ENCODE measurements around the gene CAND2. TPM values are rescaled to one million over a fixed set of nuclear protein-coding genes. Genes with fewer than 3 reads are reported as not detected.

The CAND2 gene
- total and polyA plus RNA-seq, 9 of the 15 experiments (the other 6 are each of a cell fraction or from before 2014, with no cell fraction given) = 0.91 to 14.9 (median 4.3) TPM

DNA sequence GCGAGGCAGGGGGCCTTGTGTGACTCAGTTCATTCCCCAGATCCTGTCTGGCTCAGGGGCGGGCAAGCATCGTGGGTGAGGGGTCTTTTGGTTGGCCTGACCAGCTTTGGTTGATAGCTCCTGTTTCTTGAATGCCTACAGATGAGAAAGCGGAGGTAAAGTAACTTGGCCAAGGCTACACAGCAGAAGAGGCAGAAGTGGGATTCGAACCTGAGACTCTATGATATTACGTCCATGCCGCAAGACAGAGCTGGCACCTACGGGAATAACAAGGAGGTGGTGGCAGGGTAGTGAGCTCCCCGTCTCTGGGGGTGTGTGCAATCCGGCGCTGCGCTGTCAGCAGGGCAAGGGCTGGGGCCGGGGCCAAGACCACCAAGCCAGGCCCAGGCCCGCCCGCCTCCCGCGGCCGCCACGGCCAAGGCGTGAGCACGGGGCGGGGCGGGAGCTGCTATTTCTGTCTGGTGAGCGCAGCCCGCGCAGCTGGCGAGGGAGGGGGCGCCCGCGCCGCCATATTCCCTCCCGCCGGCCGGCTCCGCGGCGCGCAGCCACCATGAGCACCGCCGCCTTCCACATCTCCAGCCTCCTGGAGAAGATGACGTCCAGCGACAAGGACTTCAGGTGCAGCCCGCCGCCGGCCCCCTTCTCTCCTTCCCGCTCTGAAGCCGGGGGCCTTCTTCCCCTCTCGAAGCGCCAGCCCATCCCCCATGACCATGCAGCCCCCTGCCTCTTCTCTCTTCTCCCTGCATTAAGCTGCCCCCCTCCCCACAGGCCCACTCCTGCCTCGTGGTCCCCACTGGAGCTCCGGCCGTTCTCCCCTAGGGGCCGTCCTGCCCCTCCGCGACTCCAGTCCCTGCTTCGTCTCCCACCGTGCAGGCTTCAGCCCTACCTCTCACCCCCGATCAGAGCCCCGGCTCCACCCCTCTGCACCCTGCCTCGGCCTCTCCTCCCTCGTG is at the start of gene CAND2 (continued):
- TF ChIP-seq ZNF592 (IDR thresholded peaks at IDR 0.05) (no peak), SIX5 (IDR thresholded peaks at IDR 0.05; ENCODE audit: borderline replicate concordance in 1 of 2, insufficient read depth in 1 of 2, low read depth in 1 of 2, low read length in 2 of 2) (no peak), BRF2 (IDR thresholded peaks at IDR 0.05; ENCODE audit: borderline replicate concordance, insufficient read depth, insufficient read length) (no peak), YY1 (IDR thresholded peaks at IDR 0.05; ENCODE audit: borderline replicate concordance in 1 of 3, control insufficient read depth in 1 of 3, extremely low read depth in 1 of 3, insufficient read depth in 3 of 3, insufficient read length in 1 of 3, insufficient replicate concordance in 2 of 3, low read depth in 1 of 3, low read length in 2 of 3) (peak; percentile 71 to 97 (median 94)), NFATC3 (IDR thresholded peaks at IDR 0.05) (no peak), SRSF7 (optimal IDR thresholded peaks at IDR 0.05; ENCODE audit: low read depth, low read length) (no peak), RBM22 (IDR thresholded peaks at IDR 0.05; ENCODE audit: low read depth, low read length, poor library complexity, severe bottlenecking) (no peak), E4F1 (CRISPR knock-in tag; IDR thresholded peaks at IDR 0.05; ENCODE audit: borderline replicate concordance) (no peak), NR4A1 (CRISPR knock-in tag; IDR thresholded peaks at IDR 0.05) (no peak), NR4A1 (tag; IDR thresholded peaks at IDR 0.05) (peak; percentile 83; the same call in 1 of the 2 replicates), ZBTB8A (IDR thresholded peaks at IDR 0.05; ENCODE audit: partially characterized antibody) (no peak), LCOR (CRISPR knock-in tag; IDR thresholded peaks at IDR 0.05) (no peak), CBX3 (IDR thresholded peaks at IDR 0.05; ENCODE audit: borderline replicate concordance in 1 of 2, low read length in 2 of 2) (no peak), MCM2 (IDR thresholded peaks at IDR 0.05; ENCODE audit: low read depth) (no peak), ZNF174 (CRISPR knock-in tag; IDR thresholded peaks at IDR 0.05) (no peak)
- TF ChIP-seq, protein P1, sequence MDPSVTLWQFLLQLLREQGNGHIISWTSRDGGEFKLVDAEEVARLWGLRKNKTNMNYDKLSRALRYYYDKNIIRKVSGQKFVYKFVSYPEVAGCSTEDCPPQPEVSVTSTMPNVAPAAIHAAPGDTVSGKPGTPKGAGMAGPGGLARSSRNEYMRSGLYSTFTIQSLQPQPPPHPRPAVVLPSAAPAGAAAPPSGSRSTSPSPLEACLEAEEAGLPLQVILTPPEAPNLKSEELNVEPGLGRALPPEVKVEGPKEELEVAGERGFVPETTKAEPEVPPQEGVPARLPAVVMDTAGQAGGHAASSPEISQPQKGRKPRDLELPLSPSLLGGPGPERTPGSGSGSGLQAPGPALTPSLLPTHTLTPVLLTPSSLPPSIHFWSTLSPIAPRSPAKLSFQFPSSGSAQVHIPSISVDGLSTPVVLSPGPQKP (CRISPR knock-in tag; IDR thresholded peaks at IDR 0.05) = 0 out of 2 replicates have a peak, but pooled peaks have one; percentile 62

Measured in K562 (cell line).